Hippocampal formation (tissue), 2 donors: ENCODE results near the gene CHSY1.
A peak's percentile ranks its signal among the peaks of the same experiment; 100 is the strongest.
"Not testable (repeated sequence)": the region's sequence is repeated elsewhere in the genome, so short reads cannot be mapped to it uniquely, and the experiment has no call there.

Experiments used
- DNase-seq, 2 donors: peaks; one replicate each; lab custom pipeline; 2025; lab: John Stamatoyannopoulos, UW

Gene CHSY1

GRCh38 chr15:101134780-101135179 is 117.1 kb downstream of the CHSY1 start:
- DNase-seq: no peak

GRCh38 chr15:101133751-101134261 is 118.0 kb downstream of the CHSY1 start:
- no peak for DNase-seq

GRCh38 chr15:101133181-101133460 is 118.7 kb downstream of the CHSY1 start:
- no peak for DNase-seq

GRCh38 chr15:101132390-101133180 is 119.3 kb downstream of the CHSY1 start:
- no peak for DNase-seq

GRCh38 chr15:101131489-101132389 is 120.1 kb downstream of the CHSY1 start:
- no peak for DNase-seq

- no peak for DNase-seq
These were observed 121.9 kb downstream of the CHSY1 start for GRCh38 chr15:101129851-101130380.

GRCh38 chr15:101128221-101129015 is 123.4 kb downstream of the CHSY1 start:
- no peak for DNase-seq

- peak; percentile 46 to 47 for DNase-seq
These were observed 124.3 kb downstream of the CHSY1 start for GRCh38 chr15:101127506-101128076.

- DNase-seq: no peak
These were observed 125.0 kb downstream of the CHSY1 start for GRCh38 chr15:101126618-101127505.

- not testable (repeated sequence) for DNase-seq
These were observed 125.9 kb downstream of the CHSY1 start for GRCh38 chr15:101125881-101126428.
